Neural cell (in vitro differentiated cells): Measurements from ENCODE around the gene TSPAN14.

ENCODE experiments used
- TF ChIP-seq, protein P1 (sequence below): fragments of 450-650 bp; IDR thresholded peaks from 2 replicates; pipeline ENCODE4 v1.5.1; 2014; ENCODE audit warnings: antibody characterized with exemption, mild to moderate bottlenecking, moderate library complexity; ENCODE audit not compliant: poor library complexity, severe bottlenecking
- TF ChIP-seq, protein P2 (sequence below): IDR thresholded peaks from 2 replicates; pipeline ENCODE4 v1.6.1; 2012; ENCODE audit warnings: borderline replicate concordance

DNA sequence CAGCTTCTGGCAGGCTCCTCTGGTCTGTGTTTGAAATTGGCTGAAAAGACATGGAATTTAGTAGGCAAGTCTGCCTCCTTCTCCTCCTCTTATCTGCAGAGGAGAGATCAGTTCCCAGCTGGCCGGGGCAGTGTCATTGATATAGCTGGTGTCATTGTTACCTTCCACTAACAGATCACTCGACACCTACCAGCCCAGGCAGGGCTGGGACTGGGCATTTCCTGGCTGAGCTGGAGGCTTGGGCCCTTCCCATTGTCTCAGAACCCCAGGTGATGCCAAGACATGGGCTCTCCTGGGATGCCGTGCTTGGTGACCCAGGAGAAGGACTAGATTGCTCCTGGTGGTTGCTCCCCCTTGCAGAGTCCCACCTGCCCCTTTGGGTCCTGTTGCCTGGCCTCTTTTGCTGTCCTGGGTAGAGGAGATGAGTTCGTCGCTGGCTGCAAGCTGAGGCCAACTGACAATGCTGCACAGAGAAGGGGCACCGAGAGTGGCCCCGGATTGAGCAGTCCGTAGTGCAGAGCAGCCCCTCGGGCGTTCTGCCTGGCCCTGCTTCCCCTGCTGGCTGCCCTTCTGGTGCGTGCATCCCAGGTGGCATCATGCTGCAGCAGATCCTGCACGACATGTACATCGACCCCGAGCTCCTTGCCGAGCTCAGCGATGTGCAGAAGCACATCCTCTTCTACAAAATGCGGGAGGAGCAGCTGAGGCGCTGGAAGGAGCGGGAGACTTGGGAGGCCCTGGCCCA is 83.8 kb downstream of the TSPAN14 start, which contains the start of gene SH2D4B:
- TF ChIP-seq, protein P1, sequence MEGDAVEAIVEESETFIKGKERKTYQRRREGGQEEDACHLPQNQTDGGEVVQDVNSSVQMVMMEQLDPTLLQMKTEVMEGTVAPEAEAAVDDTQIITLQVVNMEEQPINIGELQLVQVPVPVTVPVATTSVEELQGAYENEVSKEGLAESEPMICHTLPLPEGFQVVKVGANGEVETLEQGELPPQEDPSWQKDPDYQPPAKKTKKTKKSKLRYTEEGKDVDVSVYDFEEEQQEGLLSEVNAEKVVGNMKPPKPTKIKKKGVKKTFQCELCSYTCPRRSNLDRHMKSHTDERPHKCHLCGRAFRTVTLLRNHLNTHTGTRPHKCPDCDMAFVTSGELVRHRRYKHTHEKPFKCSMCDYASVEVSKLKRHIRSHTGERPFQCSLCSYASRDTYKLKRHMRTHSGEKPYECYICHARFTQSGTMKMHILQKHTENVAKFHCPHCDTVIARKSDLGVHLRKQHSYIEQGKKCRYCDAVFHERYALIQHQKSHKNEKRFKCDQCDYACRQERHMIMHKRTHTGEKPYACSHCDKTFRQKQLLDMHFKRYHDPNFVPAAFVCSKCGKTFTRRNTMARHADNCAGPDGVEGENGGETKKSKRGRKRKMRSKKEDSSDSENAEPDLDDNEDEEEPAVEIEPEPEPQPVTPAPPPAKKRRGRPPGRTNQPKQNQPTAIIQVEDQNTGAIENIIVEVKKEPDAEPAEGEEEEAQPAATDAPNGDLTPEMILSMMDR: no peak
- TF ChIP-seq, protein P2, sequence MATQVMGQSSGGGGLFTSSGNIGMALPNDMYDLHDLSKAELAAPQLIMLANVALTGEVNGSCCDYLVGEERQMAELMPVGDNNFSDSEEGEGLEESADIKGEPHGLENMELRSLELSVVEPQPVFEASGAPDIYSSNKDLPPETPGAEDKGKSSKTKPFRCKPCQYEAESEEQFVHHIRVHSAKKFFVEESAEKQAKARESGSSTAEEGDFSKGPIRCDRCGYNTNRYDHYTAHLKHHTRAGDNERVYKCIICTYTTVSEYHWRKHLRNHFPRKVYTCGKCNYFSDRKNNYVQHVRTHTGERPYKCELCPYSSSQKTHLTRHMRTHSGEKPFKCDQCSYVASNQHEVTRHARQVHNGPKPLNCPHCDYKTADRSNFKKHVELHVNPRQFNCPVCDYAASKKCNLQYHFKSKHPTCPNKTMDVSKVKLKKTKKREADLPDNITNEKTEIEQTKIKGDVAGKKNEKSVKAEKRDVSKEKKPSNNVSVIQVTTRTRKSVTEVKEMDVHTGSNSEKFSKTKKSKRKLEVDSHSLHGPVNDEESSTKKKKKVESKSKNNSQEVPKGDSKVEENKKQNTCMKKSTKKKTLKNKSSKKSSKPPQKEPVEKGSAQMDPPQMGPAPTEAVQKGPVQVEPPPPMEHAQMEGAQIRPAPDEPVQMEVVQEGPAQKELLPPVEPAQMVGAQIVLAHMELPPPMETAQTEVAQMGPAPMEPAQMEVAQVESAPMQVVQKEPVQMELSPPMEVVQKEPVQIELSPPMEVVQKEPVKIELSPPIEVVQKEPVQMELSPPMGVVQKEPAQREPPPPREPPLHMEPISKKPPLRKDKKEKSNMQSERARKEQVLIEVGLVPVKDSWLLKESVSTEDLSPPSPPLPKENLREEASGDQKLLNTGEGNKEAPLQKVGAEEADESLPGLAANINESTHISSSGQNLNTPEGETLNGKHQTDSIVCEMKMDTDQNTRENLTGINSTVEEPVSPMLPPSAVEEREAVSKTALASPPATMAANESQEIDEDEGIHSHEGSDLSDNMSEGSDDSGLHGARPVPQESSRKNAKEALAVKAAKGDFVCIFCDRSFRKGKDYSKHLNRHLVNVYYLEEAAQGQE: no peak
